ENCODE data around the gene NUDT14. TPM values are rescaled to one million over a fixed set of nuclear protein-coding genes. Genes with fewer than 3 reads are reported as not detected.

The NUDT14 gene
- total RNA-seq, 2 donors from 2014 or later: 43.4 to 59.5 TPM

DNA sequence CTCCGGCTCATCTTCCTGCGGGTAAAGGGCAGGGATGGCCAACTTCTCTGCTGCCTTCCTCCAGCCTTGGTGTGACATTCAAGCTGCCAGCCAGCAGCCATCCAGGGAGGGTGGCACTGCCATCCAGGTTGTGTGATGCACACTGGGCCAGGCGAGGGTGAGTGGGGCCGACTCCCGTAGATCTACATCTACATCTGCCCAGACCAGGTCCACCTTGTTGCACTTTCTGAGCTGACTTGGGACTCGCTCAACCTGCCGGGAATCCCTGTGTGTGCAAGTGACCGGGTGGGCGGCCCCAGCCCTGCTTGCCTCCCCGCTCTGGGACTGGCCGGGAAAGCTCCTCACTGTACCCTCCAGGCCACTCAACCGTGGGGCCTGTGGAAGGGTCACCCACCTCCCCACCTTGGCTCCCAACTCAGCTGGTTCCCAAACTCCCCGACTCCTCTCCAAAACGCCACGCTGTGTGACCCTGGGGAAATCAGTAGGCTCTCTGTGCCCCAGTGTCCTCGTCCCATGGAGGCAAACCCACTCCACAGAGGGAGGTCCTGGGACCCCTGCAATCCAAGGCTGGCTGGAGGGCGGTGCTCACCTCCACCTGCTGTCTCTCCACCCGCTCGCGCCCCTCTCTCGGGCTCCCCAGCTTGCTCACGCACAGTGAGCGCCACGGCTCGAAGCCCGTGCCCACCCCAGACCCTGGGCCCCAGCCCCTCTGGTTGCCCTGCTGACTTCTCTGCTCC is 27.2 kb downstream of the NUDT14 start:
- Histone ChIP-seq H3K4me3 (ENCODE audit: low read length) (no peak overlapping the region), H3K27me3 (ENCODE audit: control insufficient read depth, insufficient read depth, low read length, poor library complexity, severe bottlenecking) (no peaks in the 10 kb centered on the region), H3K27ac (ENCODE audit: low read depth, low read length) (no peak overlapping the region), H3K36me3 (ENCODE audit: control insufficient read depth, insufficient read depth, low read length) (no peaks in the 10 kb centered on the region), H3K4me1 (ENCODE audit: control insufficient read depth, insufficient read depth, low read length) (no peaks in the 10 kb centered on the region), H3K9ac (ENCODE audit: extremely low read depth, low read length, poor library complexity, severe bottlenecking) (no peak overlapping the region), H3K9me3 (ENCODE audit: control insufficient read depth, low read length) (no peaks in the 10 kb centered on the region)
- Mint-ChIP-seq H3K9me3 (no peaks in the 10 kb centered on the region), H3K36me3 (ENCODE audit: low read depth) (no peaks in the 10 kb centered on the region), H3K4me1 (no peaks in the 10 kb centered on the region), H3K27ac (no peak overlapping the region), H3K27me3 (ENCODE audit: insufficient read depth) (no peaks in the 10 kb centered on the region), H3K4me3 (no peak overlapping the region)
- 93 to 95% methylated on average over 15 to 26 of the region's 26 CpGs for WGBS, 2 experiments (ENCODE audit: insufficient coverage in 1 of 2, insufficient read length in 1 of 2)
- TF ChIP-seq, protein P1, sequence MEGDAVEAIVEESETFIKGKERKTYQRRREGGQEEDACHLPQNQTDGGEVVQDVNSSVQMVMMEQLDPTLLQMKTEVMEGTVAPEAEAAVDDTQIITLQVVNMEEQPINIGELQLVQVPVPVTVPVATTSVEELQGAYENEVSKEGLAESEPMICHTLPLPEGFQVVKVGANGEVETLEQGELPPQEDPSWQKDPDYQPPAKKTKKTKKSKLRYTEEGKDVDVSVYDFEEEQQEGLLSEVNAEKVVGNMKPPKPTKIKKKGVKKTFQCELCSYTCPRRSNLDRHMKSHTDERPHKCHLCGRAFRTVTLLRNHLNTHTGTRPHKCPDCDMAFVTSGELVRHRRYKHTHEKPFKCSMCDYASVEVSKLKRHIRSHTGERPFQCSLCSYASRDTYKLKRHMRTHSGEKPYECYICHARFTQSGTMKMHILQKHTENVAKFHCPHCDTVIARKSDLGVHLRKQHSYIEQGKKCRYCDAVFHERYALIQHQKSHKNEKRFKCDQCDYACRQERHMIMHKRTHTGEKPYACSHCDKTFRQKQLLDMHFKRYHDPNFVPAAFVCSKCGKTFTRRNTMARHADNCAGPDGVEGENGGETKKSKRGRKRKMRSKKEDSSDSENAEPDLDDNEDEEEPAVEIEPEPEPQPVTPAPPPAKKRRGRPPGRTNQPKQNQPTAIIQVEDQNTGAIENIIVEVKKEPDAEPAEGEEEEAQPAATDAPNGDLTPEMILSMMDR (conservative IDR thresholded peaks at IDR 0.05): no peak
- DNase-seq: no peak

DNA sequence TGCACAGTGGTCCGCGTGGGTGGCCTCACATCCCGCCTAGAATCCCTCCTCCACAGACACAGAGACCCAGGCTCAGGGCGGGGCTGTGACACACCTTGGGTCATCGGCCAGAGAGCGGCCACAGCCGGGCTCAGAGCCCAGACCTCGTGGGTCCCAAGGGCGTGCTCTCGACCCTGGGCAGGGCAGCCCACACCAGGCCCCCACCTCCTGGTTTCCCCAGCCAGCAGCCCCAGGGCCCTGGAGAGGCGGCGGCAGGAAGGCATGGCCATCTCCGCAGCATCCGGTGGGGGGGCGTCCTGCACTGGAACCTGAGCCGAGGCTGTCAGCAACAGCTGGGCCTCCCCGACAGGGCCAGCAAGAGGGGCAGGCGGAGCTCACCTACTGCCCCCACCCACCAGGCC is 27.8 kb downstream of the NUDT14 start:
- H3K9ac ChIP-seq (ENCODE audit: extremely low read depth, low read length, poor library complexity, severe bottlenecking): no peak overlapping the region
- Mint-ChIP-seq H3K27me3 (ENCODE audit: insufficient read depth) (no peaks in the 10 kb centered on the region), H3K9me3 (no peaks in the 10 kb centered on the region), H3K4me3 (no peak overlapping the region), H3K27ac (no peak overlapping the region), H3K36me3 (ENCODE audit: low read depth) (no peaks in the 10 kb centered on the region), H3K4me1 (no peaks in the 10 kb centered on the region)
- no peaks in the 10 kb centered on the region for H3K9me3 ChIP-seq (ENCODE audit: control insufficient read depth, low read length)
- no peaks in the 10 kb centered on the region for H3K36me3 ChIP-seq (ENCODE audit: control insufficient read depth, insufficient read depth, low read length)
- H3K27me3 ChIP-seq (ENCODE audit: control insufficient read depth, insufficient read depth, low read length, poor library complexity, severe bottlenecking): no peaks in the 10 kb centered on the region
- DNase-seq: peak; percentile 38
- TF ChIP-seq, protein P1 (conservative IDR thresholded peaks at IDR 0.05): no peak
- H3K4me3 ChIP-seq (ENCODE audit: low read length): no peak overlapping the region
- 94 to 100% methylated on average over 3 to 18 of the region's 18 CpGs for WGBS, 2 experiments (ENCODE audit: insufficient coverage in 1 of 2, insufficient read length in 1 of 2)
- no peak overlapping the region for H3K27ac ChIP-seq (ENCODE audit: low read depth, low read length)
- no peaks in the 10 kb centered on the region for H3K4me1 ChIP-seq (ENCODE audit: control insufficient read depth, insufficient read depth, low read length)

DNA sequence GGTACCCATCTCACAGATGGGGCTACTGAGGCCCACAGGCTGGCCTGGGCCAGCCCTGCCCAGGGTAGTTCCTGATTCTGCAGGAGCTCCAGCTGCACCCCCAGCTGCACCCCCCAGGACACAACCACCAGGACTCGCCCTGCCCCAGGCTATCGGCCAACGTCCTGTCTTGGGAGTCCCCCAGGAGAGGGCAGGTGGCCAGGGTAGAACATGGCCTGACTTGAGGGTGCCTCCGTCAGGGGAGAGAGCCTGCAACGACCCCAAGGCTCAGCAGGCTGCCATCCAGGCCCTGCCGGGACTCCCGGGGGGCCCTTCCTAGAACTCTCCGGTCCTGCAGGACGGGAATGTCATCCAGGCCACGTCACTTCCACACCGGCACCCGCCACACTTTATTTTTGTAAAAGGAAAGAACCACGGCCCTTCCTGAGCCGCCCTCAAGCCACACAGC is 28.3 kb downstream of the NUDT14 start:
- WGBS, 2 experiments (ENCODE audit: insufficient coverage in 1 of 2, insufficient read length in 1 of 2): 93 to 95% methylated on average over 12 to 14 of the region's 14 CpGs
- no peaks in the 10 kb centered on the region for H3K9me3 ChIP-seq (ENCODE audit: control insufficient read depth, low read length)
- peak; percentile 30 for DNase-seq
- Mint-ChIP-seq H3K9me3 (no peaks in the 10 kb centered on the region), H3K4me3 (no peak overlapping the region), H3K4me1 (no peaks in the 10 kb centered on the region), H3K27ac (no peak overlapping the region), H3K36me3 (ENCODE audit: low read depth) (no peaks in the 10 kb centered on the region), H3K27me3 (ENCODE audit: insufficient read depth) (no peaks in the 10 kb centered on the region)
- H3K9ac ChIP-seq (ENCODE audit: extremely low read depth, low read length, poor library complexity, severe bottlenecking): no peak overlapping the region
- H3K27ac ChIP-seq (ENCODE audit: low read depth, low read length): no peak overlapping the region
- no peaks in the 10 kb centered on the region for H3K4me1 ChIP-seq (ENCODE audit: control insufficient read depth, insufficient read depth, low read length)
- TF ChIP-seq, protein P1 (conservative IDR thresholded peaks at IDR 0.05): no peak
- no peaks in the 10 kb centered on the region for H3K27me3 ChIP-seq (ENCODE audit: control insufficient read depth, insufficient read depth, low read length, poor library complexity, severe bottlenecking)
- H3K4me3 ChIP-seq (ENCODE audit: low read length): no peak overlapping the region
- no peaks in the 10 kb centered on the region for H3K36me3 ChIP-seq (ENCODE audit: control insufficient read depth, insufficient read depth, low read length)
